Activated T-cell treated with anti-CD3 and anti-CD28 coated beads for 1 hour (primary cell): ENCODE data around the gene ZIK1.
A peak's percentile ranks its signal among the peaks of the same experiment; 100 is the strongest.

Experiments
- DNase-seq: peaks from one replicate; pipeline ENCODE4 v3.0.0-alpha.2; 2020; ENCODE audit warnings: low read depth

Gene ZIK1

DNA sequence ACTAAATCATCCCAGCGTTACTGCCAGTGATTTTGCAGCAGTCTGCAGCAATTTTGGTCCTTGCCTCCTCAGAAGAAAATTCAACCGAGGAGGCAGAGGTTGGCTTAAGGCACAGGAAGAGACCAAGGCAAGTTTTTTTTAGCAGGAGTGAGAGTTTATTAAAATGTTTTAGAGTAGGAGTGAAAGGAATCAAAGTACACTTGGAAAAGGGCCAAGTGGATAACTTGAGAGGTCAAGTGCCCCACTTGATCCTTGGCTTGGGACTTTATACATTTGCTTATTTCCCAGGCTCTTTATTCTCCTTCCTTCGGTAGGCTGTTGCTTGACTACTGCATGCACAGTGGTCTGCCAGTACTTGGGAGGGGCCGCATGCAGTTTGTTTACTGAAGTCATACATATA, 27.2 kb downstream of the ZIK1 start:
- no peak for DNase-seq

DNA sequence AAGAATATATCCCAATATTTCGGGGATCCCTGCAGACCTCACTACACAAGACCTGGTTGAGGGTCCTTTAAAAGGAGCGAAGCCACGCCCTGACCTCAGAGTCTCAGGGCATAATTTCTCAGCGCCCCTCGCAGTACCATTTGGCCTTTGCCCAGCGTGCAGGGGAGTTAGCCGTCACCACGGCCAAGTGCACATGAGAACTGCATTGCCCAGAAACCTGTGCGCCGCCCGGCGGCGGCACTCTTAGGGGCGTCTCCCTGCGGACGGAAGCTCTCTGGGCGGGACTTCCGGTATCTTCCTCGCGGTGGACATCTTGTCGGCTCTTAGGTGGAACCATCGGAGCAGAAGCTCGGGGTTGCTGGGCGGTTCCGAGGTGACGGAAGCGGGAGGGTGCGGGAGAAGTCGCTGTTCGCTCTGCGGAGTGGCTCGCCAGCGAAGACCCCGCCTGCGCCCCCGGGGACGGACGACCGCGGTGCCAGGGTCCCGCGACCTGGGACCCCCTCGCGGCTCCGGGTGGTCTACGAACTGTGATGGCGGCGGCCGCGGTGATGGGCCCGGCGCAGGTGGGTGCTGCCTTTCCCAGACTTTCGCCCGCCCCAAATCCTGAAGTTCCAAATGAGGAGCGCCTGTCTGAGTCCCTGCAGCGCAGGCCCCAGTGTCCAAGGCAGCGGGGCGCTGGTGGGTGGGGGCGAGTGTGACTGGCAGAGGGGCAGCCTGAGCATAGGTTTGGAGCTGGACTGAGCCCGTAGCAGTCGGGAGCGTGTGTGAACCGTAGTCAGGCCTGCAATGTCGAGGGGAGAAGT, 30.2 kb downstream of the ZIK1 start, which contains the start of gene ZNF134:
Gene ZNF134 (plus strand): TSS at position 302 of the 803 bp plus-strand sequence. CDS start 5,227 bp downstream, outside the sequence.
- DNase-seq = peak; percentile 81

DNA sequence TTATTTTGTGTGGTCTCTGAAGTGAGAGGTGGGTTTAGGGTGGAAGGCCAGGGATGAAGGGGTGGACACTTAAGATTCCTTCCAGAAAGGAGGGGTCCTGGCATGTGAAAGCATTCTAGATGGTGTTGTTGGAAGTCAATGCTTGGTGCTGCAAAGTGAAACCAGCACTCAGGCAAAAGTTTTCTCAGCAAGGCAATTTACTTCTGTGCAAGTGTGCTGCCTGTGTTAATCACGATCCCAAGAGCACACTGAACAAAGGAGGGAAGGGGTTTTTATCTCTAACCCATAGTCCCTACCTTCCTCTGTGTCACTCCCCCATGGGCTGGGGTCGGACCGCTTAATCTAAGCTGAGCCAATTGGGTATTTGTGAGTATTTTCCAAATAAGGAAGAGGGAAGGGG, 31.4 kb downstream of the ZIK1 start:
- DNase-seq = no peak

DNA sequence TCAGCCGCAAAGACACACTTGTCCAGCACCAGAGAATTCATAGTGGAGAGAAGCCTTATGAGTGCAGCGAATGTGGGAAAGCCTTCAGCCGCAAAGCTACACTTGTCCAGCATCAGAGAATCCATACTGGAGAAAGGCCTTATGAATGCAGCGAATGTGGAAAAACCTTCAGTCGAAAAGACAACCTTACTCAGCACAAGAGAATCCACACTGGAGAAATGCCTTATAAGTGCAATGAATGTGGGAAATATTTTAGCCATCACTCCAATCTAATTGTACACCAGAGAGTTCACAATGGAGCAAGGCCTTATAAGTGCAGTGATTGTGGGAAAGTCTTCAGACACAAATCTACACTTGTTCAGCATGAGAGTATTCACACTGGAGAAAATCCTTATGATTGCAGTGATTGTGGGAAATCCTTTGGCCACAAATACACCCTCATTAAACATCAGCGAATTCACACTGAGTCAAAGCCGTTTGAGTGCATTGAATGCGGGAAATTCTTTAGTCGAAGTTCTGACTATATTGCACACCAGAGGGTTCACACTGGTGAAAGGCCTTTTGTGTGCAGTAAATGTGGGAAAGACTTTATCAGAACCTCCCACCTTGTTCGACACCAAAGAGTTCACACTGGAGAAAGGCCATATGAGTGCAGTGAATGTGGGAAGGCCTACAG, 36.9 kb downstream of the ZIK1 start:
- no peak for DNase-seq

DNA sequence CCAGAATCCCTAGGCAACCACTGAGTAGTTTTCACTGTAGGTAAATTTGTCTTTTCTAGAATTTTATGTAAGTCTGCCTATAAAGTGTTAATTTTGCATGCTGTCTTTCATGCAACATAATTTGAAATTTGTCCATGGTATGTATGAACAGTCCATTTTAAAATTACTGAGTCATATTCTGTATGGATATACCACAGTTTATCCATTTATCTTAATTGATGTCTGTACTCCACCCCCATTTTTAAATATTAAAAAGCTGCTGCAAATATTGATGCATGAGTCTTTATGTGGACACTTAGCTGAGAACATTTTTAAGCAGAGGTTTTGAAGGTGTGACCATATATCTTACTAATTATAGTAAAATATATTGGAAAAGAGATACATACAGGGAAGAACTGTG, 39.1 kb downstream of the ZIK1 start:
- DNase-seq = no peak

DNA sequence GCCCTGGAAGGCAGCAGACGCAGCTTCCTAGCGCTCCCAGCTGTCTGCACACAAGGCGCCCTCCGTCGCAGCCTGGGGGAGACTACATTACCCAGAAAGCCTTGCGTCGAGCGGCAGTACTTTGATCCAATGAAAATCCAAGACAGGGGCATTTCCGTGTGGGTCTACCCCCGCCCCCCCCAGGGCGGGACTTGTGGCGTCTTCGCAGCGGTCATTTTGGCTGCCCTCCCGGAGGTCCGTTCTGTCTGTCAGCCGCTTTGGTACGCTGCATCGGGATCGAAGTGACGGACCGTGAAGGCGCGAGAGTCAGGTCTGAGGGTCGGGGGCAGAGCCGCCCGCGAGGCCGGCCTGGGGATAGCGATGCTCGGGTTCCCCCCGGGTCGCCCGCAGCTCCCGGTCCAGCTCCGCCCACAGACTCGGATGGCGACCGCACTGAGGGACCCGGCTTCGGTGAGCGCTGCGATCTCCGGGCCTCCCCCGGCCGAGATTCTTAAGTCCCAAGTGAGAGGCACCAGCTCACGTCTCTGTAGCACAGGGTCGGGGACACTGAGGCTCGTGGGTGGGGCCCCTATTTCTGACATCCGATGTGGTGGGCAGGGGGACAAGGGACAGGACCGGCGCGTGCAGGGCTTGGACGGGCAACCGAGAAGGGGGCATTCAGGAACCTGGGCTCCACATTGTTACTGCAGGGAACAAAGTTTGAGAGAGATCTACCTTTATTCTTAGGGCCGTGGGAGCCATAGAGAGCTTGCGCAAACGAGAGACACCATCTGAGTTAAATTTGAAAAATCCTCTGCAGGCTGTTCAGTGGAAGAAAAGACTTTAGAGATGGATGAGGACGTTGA, 49.3 kb downstream of the ZIK1 start, which contains the start of gene ZNF211:
Gene ZNF211 (plus strand): TSS at position 182 of the 845 bp plus-strand sequence. CDS start 179 bp downstream, at position 361.
- DNase-seq = peak; percentile 81

DNA sequence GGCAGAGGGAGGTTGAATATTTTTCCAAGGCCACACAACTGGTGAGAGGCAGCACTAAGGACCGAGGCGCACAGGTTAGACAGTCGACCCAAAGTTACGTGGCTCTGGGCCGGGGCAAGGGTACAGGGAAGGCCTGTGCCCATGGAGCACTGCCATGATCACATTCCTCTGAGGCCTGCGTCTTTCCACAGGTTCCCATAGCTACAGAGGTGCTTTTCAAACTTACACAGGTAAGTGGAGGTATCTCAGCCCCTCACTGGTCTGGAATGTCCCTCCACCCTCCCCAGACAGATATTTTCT, 49.8 kb downstream of the ZIK1 start:
- DNase-seq = no peak

DNA sequence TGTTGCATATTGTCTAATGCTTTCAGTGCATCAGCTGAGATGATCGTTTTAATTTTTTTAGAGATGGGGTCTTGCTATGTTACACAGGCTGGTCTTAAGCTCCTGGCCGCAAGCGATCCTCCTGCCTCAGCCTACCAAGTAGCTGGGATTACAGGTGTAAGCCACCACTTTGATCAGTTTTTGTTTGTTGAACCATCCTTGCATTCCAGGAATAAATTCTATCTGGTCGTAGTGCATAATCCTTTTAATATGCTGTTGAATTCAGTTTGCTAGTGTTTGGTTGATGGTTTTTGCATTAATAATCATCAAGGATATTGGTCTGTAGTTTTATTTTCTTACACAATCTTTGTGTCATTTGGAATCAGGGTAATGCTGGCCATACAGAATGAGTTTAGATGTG, 53.4 kb downstream of the ZIK1 start:
- DNase-seq = no peak

DNA sequence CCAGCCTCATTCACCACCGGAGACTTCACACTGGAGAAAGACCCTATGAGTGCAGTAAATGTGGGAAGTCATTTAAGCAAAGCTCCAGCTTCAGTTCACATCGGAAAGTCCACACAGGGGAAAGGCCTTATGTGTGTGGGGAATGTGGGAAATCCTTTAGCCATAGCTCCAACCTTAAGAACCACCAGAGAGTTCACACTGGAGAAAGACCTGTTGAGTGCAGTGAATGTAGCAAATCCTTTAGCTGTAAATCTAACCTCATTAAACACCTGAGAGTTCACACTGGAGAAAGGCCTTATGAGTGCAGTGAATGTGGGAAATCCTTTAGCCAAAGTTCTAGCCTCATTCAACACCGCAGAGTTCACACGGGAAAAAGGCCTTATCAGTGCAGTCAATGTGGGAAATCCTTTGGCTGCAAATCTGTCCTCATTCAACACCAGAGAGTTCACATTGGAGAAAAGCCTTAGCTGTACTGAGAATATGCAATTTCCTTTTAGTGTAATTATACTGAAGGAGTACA, 57.8 kb downstream of the ZIK1 start:
- no peak for DNase-seq

DNA sequence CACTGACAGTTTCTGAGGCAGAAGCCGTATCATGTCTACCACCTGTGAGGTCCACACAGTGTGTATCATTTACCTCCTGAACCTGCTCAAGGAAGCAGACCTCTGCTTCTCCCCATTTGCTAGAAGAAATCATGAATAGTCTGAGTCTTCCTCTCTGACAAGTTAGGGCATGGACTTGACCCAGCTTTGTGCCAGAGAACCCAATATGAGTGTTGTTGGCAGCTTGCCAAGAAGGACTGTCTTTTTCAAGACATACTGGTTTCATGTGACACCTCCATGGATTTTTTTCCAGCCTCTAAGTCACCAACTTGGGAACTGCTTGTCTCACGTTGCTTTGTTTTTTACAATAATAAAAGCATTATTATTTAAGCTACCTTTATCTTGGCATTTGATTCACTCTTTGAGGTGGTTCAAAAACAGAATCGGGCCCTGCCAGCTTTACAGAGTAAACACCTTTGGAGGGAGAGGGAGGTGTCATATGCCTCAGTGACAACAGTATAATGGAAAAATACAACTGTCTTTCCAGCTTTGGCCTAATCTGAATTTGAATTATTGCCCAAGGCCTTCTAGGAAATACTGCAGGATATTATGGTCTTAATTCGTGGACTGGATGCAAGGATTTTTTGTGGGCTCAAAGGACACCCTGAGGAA, 58.6 kb downstream of the ZIK1 start:
- DNase-seq = no peak
